ENCODE measurements around the gene RBPJL.

Gene RBPJL

DNA sequence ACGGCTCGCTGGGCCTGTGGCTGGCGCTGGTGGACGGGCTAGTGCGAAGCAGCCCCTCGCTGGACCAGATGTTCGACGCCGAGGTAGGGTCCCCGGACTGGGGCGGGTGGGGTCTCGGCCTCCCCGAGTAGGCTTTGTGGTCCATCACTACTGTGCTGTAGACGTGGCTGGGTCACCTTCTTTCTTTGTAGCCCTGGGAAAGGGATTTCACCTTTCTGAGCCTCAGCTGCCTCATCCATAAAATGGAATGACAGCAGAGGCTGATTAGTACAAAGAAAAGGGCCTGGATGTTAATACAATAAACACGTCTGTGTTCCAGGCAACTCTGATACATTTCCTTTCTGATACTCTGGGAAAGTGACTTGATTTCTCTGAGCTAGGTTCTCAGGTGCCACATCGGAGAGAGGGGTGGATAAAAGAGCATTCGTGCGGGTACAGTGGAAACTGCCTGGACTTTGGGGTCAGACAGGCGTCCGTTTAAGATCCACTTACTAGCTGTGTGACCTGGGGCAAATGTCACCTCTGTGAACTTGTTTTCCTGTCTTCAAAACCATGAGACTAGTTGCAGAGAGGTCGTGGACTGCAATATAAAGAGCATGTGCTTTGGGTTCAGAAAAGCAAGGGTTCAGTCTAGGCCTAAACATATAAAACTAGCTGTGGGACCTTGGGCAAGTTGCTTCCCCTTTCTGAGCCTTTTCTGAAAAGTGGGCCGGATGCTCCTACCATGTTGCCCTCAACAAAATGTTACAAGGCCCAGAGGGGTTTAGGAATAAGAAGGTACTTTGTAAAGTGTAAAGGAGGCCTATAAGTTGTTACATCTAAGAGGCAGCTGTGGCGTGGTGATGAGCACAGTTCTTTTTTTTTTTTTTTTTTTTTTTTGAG lies 57.2 kb downstream of the RBPJL start:
- no peak for DNase-seq

DNA sequence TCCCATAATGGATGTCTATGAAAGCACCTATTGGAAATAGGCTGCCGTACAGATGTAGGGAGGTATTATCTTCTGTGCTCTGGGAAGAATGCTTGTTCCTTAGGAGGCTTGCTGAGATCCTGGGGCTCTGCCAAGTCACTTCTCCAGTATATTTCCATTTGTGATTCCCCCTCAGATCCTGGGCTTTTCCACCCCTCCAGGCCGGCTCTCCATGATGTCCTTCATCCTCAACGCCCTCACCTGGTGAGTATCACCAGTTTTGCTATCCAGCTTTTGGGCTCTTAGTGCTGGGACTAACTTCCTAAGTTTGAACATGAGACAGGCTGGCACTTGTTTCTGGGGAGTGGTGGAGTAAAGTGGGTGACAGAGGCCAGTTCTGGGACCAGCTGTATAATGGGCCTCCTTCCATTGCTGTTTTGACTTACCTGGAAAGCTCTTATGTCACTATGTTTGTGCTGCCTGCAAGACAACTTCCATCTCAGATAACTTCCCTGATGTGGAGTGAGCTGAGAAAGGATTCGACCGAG lies 58.9 kb downstream of the RBPJL start:
- no peak for DNase-seq

- no peak for DNase-seq
These were observed 59.6 kb downstream of the RBPJL start for GRCh38 chr20:45366192-45366591.

DNA sequence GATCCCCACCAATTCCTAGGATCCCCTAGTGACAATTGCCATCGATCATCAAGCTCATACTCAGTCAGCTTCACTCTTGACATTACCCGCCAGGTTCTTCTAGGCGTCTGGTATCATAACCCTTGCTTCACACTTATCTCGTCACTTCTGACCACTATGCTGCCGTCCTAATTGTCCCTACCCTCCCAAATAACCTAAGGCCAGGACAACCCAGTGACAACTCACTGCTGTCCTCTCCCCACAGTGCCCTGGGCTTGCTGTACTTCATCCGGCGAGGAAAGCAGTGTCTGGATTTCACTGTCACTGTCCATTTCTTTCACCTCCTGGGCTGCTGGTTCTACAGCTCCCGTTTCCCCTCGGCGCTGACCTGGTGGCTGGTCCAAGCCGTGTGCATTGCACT lies 60.0 kb downstream of the RBPJL start:
- no peak for DNase-seq

- DNase-seq, result no peak
These were observed 60.5 kb downstream of the RBPJL start for GRCh38 chr20:45367126-45367525.

All from NCI-H2171 (cell line).